HG03159 (cell line): ENCODE measurements around the gene ZBTB7B.

Source experiments
- ATAC-seq: cut with Tn5 transposase; IDR thresholded peaks from one replicate; pipeline ENCODE4 v1.9.1; 2021; ENCODE audit warnings: mild to moderate bottlenecking, moderate library complexity; ENCODE audit not compliant: unreplicated experiment

ZBTB7B gene

DNA sequence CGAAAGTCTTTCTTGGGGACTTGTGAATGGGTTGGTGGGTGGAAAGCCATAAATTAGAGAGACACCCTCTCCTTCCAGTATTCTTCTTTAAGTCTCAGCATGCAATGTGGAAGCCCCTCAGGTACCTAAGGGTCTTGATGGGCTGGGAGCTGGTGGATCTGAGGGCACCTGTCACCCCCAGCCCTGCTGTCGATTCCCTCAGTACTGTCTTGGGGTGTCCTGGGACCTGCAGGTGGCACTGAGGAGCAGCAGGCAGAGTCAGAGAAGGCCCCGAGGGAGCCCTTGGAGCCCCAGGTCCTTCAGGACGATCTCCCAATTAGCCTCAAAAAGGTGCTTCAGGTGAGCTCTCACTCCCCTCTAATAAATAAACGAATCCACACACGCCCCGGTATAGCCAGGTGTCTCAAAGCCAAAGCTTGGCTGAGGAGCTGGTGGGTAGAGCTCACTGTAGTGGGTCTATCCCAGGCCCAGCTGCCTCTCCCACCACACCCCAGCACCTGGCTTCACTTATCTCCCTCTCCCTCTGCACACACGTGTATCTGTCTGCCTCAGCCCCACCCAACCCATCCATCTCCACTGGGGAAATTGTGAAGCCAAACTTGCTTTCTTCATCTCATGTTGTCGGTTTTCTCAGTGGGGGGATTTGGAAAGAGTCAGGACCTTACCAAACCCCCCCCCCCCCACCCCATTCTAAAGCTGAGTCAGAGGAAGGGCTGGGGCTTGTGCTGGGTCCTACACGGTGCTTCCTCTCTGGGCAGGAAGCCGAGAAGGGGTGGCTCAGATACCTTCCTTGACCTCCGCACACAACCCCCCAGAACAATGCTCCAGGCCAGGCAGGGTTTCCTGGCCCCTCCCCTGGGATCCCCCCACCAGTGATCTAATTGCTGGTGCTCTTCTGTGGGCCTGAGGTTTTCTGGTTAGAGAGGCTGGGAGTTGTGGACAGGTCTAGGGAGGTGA lies 50.1 kb downstream of the ZBTB7B start:
- ATAC-seq = no peak

DNA sequence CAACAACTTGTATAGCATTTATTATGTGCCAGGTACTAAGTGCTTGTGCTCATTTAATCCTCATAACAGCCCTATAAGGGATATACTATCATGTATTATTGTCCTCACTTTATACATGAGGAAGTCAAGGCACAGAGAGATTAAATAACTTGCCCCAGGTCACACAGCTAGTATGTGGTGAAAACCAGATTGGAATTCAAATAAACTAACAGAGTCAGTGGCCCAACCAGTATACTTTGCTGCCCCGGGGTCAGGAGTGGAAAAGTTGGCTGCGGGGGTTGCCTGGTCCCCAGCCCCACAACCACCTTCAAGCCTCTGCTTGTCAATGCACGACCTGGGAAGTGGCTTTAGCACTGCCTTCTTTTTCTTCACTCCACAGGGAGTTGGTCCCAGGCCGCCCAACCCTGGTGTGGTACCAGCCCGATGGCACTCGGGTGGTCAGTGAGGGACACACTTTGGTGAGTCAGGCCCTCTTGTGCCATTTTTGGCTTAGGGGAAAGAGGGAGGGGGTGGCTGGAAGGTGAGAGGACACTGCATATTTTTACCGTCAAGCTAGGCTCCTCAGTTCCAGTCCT lies 51.0 kb downstream of the ZBTB7B start:
- no peak for ATAC-seq

DNA sequence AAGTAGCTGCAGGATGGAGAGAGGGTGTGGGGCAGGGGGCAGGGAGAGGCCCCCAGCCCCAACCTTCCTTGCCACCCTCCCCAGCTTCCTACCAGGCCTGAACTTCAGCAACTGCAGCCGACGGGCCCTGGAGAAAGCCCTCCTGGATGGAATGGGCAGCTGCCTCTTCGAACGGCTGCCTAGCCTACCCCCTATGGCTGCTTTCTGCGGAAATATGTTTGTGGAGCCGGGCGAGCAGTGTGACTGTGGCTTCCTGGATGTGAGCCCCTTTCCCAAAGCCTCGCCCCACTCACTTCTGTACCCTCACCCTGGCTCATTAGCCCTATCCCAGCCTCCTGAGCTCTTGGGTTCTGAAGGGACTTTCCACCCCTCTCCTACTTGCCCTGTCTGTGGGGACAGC lies 54.5 kb downstream of the ZBTB7B start:
- ATAC-seq = no peak

DNA sequence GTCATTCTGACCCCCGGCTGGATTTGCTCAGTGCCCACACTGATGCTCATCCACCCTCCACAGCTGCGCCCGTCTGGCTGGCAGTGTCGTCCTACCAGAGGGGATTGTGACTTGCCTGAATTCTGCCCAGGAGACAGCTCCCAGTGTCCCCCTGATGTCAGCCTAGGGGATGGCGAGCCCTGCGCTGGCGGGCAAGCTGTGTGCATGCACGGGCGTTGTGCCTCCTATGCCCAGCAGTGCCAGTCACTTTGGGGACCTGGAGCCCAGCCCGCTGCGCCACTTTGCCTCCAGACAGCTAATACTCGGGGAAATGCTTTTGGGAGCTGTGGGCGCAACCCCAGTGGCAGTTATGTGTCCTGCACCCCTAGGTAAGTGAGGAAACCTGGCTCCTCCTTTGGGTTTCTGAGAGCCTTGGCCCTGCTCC lies 55.2 kb downstream of the ZBTB7B start:
- no peak for ATAC-seq

DNA sequence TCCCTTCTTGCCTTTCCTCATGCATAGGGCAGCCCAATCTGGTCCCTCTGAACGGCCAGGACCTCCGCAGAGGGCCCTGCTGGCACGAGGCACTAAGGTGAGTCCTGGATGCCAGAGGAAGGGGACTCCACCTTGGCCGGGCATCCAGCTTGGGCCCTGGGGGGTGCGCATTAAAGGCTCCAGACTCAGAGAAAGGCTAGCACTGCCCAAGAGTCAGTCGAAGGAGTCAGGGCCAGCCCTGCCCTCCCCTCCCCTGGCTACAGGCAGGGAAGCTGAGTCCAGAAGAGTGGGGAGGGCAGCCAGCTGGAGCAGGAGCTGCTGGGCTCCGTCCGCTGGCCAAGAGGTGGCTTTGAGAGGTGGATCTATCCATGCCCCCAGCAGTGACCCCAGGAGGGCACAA lies 58.1 kb downstream of the ZBTB7B start:
- no peak for ATAC-seq

DNA sequence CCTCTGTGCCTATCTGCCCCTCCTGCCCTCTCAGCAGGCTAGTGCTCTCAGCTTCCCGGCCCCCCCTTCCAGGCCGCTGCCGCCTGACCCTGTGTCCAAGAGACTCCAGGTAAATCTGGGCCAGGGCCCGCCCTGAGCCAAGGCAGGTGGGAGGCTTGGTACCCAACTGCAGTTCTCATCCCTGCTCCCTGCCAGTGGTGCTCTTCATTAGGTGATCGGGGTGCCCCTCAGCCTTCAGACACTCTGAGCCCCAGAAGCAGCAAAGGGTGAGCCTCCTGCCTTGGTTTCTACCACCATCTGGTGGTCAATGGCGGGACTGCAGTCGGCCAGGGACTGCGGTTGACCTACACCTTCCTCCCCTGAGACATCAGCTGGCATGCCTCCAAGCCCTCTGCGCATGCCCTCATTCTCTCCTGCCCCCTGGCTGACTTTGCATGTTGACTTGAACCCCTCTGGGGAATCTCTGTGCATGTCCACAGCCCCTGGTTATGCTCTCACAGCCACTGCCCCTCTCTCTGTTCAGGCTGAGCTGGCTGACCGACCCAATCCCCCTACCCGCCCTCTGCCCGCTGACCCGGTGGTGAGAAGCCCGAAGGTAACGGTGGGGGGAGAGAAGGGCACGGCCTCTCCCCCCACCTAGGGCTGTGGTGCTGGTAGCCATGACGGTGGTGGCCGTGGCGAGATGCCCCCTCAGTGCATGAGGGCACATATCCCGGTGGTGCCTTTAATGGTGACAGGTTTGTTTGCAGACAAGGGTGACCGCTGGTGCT lies 59.0 kb downstream of the ZBTB7B start:
- ATAC-seq = peak; percentile 36

DNA sequence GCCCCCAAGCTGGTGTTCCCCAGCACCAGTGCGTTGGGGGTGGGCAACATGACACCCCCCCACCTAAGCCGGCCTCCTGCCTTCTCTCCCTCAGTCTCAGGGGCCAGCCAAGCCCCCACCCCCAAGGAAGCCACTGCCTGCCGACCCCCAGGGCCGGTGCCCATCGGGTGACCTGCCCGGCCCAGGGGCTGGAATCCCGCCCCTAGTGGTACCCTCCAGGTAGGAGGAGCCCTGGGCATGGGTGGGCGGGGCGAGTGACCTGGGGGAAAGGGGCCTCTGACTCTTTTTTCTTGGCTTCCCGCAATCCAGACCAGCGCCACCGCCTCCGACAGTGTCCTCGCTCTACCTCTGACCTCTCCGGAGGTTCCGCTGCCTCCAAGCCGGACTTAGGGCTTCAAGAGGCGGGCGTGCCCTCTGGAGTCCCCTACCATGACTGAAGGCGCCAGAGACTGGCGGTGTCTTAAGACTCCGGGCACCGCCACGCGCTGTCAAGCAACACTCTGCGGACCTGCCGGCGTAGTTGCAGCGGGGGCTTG lies 59.6 kb downstream of the ZBTB7B start:
- no peak for ATAC-seq

DNA sequence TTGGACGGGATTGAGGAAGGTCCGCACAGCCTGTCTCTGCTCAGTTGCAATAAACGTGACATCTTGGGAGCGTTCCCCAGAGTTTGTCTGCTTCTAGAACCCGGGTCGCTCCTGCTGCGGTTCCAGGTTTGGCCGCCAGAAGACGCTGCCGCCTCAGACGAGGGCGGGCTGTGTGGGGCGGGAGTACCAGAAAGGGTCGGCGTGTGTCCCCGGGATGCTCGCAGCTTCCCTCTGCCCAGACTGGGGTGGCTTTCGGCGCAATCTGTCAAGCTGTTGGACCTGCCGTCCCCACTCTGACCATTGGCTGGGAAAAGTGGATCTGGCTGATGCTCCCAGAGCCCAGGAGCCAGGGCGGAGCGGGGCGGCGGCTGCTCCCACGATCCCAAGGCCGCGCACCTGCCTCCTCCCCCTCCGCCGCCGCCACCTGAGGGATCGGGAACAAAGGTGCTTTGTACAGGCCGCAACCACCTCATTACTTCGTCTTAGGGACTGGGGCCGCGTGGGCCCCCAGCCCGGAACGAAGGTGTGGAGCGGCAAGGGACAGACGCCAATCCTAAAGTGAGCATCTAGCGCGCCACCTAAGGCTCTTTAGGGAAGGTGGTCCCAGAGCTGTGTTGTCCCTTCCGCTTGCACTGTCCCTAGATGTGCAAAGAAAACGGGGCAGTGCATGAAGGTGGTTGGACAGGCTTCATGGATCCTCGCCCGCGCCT lies 60.3 kb downstream of the ZBTB7B start:
- no peak for ATAC-seq

DNA sequence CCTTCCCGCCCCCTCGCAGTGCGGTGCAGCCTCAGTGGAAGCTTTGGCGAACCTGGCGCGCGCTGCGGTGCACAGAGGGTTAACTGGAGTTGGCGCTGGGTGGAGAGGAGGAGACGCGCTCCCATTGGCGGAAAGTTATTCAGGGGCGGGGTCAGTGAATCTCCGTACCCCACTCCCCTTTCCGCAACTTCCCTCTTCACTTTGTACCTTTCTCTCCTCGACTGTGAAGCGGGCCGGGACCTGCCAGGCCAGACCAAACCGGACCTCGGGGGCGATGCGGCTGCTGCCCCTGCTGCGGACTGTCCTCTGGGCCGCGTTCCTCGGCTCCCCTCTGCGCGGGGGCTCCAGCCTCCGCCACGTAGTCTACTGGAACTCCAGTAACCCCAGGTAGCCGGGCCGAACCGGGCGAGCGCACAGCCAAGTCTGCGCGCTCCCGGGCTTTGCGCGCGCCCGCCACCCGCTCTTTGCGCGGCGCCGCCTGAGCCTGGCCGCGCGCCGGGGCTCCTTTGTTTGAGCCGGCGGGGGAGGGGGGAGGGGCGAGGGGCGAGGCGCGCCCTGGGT lies 61.0 kb downstream of the ZBTB7B start, which contains the start of gene EFNA4:
TSS of gene EFNA4 (plus strand) at position 191 of the 561 bp plus-strand sequence. CDS start at position 275, 84 bp downstream.
- ATAC-seq = peak; percentile 65

DNA sequence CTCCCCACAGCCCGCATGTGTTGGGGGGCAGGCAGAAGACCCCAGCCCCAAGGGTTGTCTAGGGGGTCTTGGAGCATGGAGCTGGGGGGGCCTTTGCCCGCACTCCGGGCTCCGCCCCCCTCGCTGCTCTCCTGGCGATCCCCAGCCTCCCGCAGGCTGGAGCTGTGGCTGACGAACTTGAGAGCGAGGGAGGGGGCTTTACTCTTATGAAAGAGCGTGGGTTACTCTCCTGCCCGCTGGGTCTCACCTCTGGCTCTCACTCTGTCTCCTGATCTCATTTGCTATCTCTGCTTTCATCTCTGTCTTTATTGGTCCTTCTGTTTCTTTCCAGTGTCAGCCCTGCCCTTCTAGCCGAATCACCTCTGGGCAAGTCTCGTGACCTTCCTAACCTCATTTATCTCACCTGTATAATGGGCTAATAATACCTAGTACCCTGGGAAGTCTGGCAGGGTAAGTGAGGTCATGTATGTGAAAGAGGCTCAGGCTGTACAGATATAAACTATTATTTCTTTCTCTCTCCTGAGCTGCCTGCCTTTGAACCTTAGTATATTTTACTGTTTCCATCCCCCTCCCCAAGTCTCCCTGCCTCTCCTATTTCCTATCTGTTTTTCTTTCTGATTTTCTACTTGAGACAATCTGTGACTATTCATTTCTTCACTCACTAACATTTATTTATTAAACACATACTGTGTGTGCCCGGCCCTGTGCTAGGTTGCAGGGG lies 61.7 kb downstream of the ZBTB7B start:
- peak; percentile 15 for ATAC-seq

DNA sequence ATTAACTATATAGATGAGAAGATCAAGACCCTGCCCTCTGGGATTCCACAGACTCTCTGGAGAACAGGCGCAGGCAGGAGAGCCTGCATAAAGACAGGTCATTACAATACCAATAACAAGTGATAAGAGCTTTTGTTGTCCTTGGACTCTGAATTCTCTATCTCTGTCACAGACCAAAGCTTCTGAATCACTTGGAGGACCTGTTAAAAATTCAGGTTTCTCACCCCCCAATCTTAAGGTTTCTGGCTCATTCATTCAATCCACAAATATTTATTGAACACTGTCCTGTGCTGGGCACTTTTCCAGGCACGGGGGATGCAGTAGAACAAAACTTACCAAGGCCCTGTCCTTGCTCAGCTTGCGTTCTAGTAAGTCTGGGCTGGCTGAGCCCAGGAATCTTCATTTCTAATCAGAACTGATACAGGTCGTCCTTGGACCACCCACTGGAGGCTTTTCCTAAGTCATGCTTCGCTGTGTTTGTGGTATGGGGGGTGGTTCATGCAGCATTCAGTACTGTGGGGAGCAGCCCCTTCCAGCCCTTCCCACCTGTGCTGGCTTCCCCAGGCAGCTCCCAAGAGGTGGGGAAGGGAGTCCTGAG lies 62.3 kb downstream of the ZBTB7B start:
- ATAC-seq = no peak

DNA sequence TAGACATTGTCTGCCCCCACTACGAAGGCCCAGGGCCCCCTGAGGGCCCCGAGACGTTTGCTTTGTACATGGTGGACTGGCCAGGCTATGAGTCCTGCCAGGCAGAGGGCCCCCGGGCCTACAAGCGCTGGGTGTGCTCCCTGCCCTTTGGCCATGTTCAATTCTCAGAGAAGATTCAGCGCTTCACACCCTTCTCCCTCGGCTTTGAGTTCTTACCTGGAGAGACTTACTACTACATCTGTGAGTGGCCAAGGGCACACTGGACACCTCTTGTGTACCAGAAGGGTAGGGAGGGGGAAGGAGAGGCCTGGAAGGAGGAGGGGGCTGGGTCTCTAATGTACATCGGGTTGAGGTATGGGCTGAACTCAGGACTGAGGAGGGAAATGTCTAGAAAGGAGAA lies 64.2 kb downstream of the ZBTB7B start:
- no peak for ATAC-seq
